IgD-negative memory B cell (primary cell): ENCODE results near the gene TBC1D24. TPM values are rescaled to one million over a fixed set of nuclear protein-coding genes. Genes with fewer than 3 reads are reported as not detected.

ENCODE experiments used
- H3K27ac Mint-ChIP-seq, 3 donors: one replicate each; pipeline ENCODE4 v1.8.0; 2020 to 2022; ENCODE audit warnings: mild to moderate bottlenecking in 3 of 3, mixed read lengths in 3 of 3, moderate library complexity in 1 of 3
- H3K27me3 Mint-ChIP-seq: one replicate; pipeline ENCODE4 v1.8.0; 2021; ENCODE audit warnings: mixed read lengths
- H3K36me3 Mint-ChIP-seq: one replicate; pipeline ENCODE4 v1.8.0; 2020; ENCODE audit warnings: mild to moderate bottlenecking, mixed read lengths
- H3K4me1 Mint-ChIP-seq, 3 donors: one replicate each; pipeline ENCODE4 v1.8.0; 2020 to 2022; ENCODE audit warnings: mixed read lengths in 3 of 3, mild to moderate bottlenecking in 1 of 3
- H3K4me3 Mint-ChIP-seq, 4 donors: one replicate each; pipeline ENCODE4 v1.8.0; 2020 to 2022; ENCODE audit warnings: mild to moderate bottlenecking in 4 of 4, mixed read lengths in 4 of 4, moderate library complexity in 3 of 4
- H3K9me3 Mint-ChIP-seq, 3 donors: one replicate each; pipeline ENCODE4 v1.8.0; 2020 to 2021; ENCODE audit warnings: mixed read lengths in 3 of 3, mild to moderate bottlenecking in 1 of 3
- polyA plus RNA-seq: library from polyadenylated mRNA; unstranded; fragments of 300-500 nt; fragmentation: Illumina TruSeq; gene quantifications from one replicate; pipeline ENCODE4 v1.2.3, GENCODE V29; 2021

The TBC1D24 gene
- polyA plus RNA-seq, 1 donor from 2014 or later, result 3.3 TPM

DNA sequence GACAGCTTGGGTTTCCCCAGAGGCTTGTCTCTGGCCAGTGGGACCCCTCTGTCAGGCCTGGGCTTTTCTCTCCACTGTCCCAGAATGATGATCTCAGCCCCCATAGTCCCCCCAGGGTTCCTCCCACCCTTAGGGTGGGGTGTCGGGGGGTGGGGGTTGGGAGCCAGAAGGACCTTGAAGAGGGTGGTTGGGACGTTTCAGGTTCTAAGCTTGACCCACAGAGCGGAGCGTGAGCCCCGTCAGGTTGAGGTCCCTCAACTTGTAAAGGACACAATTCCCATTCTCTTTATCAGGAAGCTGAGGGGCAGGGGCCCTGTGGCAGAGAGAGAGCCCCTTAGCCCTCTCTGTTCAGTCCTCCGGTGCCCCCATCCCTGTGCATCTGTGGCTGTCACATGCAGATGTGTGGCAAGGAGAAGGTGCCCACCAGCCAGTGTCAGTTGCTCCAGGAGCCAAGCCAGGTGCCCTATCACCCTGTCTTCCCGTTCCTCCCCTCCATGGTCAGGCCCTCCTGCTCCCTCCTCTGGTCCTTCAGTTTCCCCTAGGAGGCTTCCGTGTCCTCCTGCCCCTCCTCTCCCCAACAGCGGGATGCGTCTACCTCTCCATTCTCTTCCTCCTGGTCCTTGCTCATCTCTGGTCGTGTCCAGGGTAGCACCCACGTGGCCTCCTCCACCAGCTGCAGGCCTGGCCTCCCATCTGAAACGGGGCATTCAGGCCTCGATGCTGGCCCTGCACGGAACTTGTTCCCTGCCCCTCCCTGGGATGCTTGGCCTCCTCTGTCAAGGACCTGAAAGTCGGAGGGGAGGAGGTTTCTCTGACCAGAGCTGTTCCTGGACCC is 5.3 kb upstream of the TBC1D24 start:
- H3K27ac Mint-ChIP-seq, result peak overlapping the region in 1 of 3 donors; percentile 46
- H3K4me1 Mint-ChIP-seq, result peaks cover 6 to 15% (median 8%) of the 10 kb centered on the region in 3 donors
- H3K4me3 Mint-ChIP-seq, result peak overlapping the region in 3 of 4 donors; percentile 32 to 88 (median 52)
- H3K9me3 Mint-ChIP-seq, result no peaks in the 10 kb centered on the region
- H3K27me3 Mint-ChIP-seq, result peaks cover 29% of the 10 kb centered on the region
- no peaks in the 10 kb centered on the region for H3K36me3 Mint-ChIP-seq

GRCh38 chr16:2470234-2470601 is 4.7 kb upstream of the TBC1D24 start:
- Mint-ChIP-seq H3K9me3 (no peaks in the 10 kb centered on the region), H3K27me3 (peaks cover 29% of the 10 kb centered on the region), H3K27ac (peak overlapping the region in 1 of 3 donors; percentile 46), H3K4me1 (peaks cover 6 to 15% (median 8%) of the 10 kb centered on the region in 3 donors), H3K4me3 (peak overlapping the region in 3 of 4 donors; percentile 58 to 88 (median 88)), H3K36me3 (no peaks in the 10 kb centered on the region)

- Mint-ChIP-seq H3K4me3 (peak overlapping the region in 2 of 4 donors; percentile 58 to 88), H3K27ac (no peak overlapping the region), H3K27me3 (peaks cover 29% of the 10 kb centered on the region), H3K9me3 (no peaks in the 10 kb centered on the region), H3K4me1 (peaks cover 6 to 15% (median 8%) of the 10 kb centered on the region in 3 donors), H3K36me3 (no peaks in the 10 kb centered on the region)
Observed at GRCh38 chr16:2470603-2471015, 4.3 kb upstream of the TBC1D24 start.

- Mint-ChIP-seq H3K4me3 (peak within 1 kb of the TSS in 3 of 4 donors; percentile 58 to 88 (median 88)), H3K27ac (peak within 1 kb of the TSS in 1 of 3 donors; percentile 46)
Observed at GRCh38 chr16:2471016-2471652, 3.8 kb upstream of the TBC1D24 start, which contains the start of gene NTN3. TSS of gene NTN3 (plus strand) at chr16:2471297. CDS start at chr16:2471702, 405 bp downstream.

GRCh38 chr16:2471653-2472487 is 3.1 kb upstream of the TBC1D24 start:
- peaks cover 9 to 17% (median 10%) of the 10 kb centered on the region in 3 donors for H3K4me1 Mint-ChIP-seq
- H3K9me3 Mint-ChIP-seq, result no peaks in the 10 kb centered on the region
- peaks cover 29% of the 10 kb centered on the region for H3K27me3 Mint-ChIP-seq
- no peak overlapping the region for H3K27ac Mint-ChIP-seq
- no peaks in the 10 kb centered on the region for H3K36me3 Mint-ChIP-seq
- no peak overlapping the region for H3K4me3 Mint-ChIP-seq

More at GRCh38 chr16:2471016-2471652, 3.8 kb upstream of the TBC1D24 start, which contains the start of gene NTN3:
- H3K27me3 Mint-ChIP-seq, result peaks cover 29% of the 10 kb centered on the region
- H3K9me3 Mint-ChIP-seq, result no peaks in the 10 kb centered on the region
- no peaks in the 10 kb centered on the region for H3K36me3 Mint-ChIP-seq
- peaks cover 6 to 15% (median 8%) of the 10 kb centered on the region in 3 donors for H3K4me1 Mint-ChIP-seq

DNA sequence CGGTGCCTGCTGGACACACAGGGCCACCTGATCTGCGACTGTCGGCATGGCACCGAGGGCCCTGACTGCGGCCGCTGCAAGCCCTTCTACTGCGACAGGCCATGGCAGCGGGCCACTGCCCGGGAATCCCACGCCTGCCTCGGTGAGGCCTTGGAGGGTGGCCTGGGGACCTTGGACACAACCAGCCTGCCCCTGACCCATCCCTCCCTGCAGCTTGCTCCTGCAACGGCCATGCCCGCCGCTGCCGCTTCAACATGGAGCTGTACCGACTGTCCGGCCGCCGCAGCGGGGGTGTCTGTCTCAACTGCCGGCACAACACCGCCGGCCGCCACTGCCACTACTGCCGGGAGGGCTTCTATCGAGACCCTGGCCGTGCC is 2.5 kb upstream of the TBC1D24 start:
- H3K27me3 Mint-ChIP-seq, result peaks cover 29% of the 10 kb centered on the region
- no peaks in the 10 kb centered on the region for H3K36me3 Mint-ChIP-seq
- peaks cover 8 to 19% (median 12%) of the 10 kb centered on the region in 3 donors for H3K4me1 Mint-ChIP-seq
- H3K27ac Mint-ChIP-seq, result no peak overlapping the region
- H3K9me3 Mint-ChIP-seq, result no peaks in the 10 kb centered on the region
- peak overlapping the region in 3 of 4 donors; percentile 12 to 73 (median 38) for H3K4me3 Mint-ChIP-seq

GRCh38 chr16:2472885-2473445 is 2.0 kb upstream of the TBC1D24 start:
- H3K4me3 Mint-ChIP-seq, result peak overlapping the region; percentile 9 to 90 (median 75)
- no peaks in the 10 kb centered on the region for H3K9me3 Mint-ChIP-seq
- H3K27me3 Mint-ChIP-seq, result peaks cover 29% of the 10 kb centered on the region
- H3K4me1 Mint-ChIP-seq, result peaks cover 8 to 19% (median 12%) of the 10 kb centered on the region in 3 donors
- no peak overlapping the region for H3K27ac Mint-ChIP-seq
- H3K36me3 Mint-ChIP-seq, result no peaks in the 10 kb centered on the region

- Mint-ChIP-seq H3K9me3 (no peaks in the 10 kb centered on the region), H3K4me3 (peak overlapping the region in 3 of 4 donors; percentile 77 to 90 (median 89)), H3K27ac (no peak overlapping the region), H3K27me3 (peaks cover 27% of the 10 kb centered on the region), H3K4me1 (peaks cover 8 to 17% (median 12%) of the 10 kb centered on the region in 3 donors), H3K36me3 (no peaks in the 10 kb centered on the region)
Observed at GRCh38 chr16:2473446-2473926, 1.4 kb upstream of the TBC1D24 start.

- Mint-ChIP-seq H3K4me1 (peaks cover 6 to 15% (median 12%) of the 10 kb centered on the region in 3 donors), H3K36me3 (no peaks in the 10 kb centered on the region), H3K27ac (peak overlapping the region in 2 of 3 donors; percentile 23 to 39), H3K9me3 (no peaks in the 10 kb centered on the region), H3K27me3 (peaks cover 23% of the 10 kb centered on the region), H3K4me3 (peak overlapping the region in 3 of 4 donors; percentile 75 to 84 (median 81))
Observed at GRCh38 chr16:2473999-2474876, 689 bp upstream of the TBC1D24 start.

GRCh38 chr16:2475413-2476344 is 752 bp downstream of the TBC1D24 start:
- Mint-ChIP-seq H3K4me3 (peak overlapping the region; percentile 70 to 85 (median 82)), H3K27ac (peak overlapping the region in 2 of 3 donors; percentile 75 to 80), H3K9me3 (no peaks in the 10 kb centered on the region), H3K27me3 (peaks cover 10% of the 10 kb centered on the region), H3K4me1 (peaks cover 2 to 8% (median 6%) of the 10 kb centered on the region in 3 donors), H3K36me3 (no peaks in the 10 kb centered on the region)

DNA sequence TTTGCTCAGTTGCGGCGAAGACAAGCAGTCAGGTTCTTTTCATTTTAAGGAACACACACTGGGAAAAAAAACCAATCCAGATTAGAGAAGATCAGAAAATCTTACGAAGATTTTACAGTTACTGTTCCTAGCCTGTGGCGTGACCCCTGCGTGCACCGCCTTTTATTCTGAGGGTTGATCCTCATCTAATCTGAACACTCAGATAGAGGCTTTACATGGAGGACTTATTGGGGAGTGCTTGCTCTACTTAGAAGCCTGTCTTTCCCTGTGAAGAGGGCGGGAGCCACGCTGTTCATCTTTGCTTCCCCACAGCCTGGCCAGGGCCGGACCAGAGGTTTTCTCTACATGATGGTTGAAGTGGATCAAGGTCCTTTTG is 1.4 kb downstream of the TBC1D24 start:
- Mint-ChIP-seq H3K27me3 (peaks cover 10% of the 10 kb centered on the region), H3K4me1 (peaks cover 2 to 8% (median 6%) of the 10 kb centered on the region in 3 donors), H3K36me3 (no peaks in the 10 kb centered on the region), H3K27ac (peak overlapping the region in 2 of 3 donors; percentile 75 to 80), H3K4me3 (peak overlapping the region; percentile 70 to 85 (median 82)), H3K9me3 (no peaks in the 10 kb centered on the region)

DNA sequence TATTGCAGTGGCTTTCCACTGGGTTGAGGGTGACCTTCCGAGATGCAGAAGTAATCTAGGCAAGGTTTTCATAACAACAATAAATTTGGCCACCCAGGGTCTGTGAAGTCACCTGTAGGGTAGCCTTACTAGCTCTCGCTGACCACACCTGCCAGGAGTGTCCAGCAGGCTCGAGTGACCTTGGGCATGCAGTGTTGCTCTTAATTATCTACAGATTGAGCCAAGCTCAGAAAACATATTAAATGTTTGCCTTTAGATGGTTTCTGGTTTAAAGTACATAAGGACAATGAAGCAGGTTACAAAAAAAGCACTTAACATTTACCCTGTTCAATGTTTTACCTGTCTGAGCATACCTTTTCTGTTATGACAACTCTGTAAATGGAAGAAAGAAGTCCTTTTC is 1.8 kb downstream of the TBC1D24 start:
- peak overlapping the region in 3 of 4 donors; percentile 34 to 85 (median 84) for H3K4me3 Mint-ChIP-seq
- no peaks in the 10 kb centered on the region for H3K9me3 Mint-ChIP-seq
- H3K4me1 Mint-ChIP-seq, result peaks cover 2 to 8% (median 6%) of the 10 kb centered on the region in 3 donors
- H3K27ac Mint-ChIP-seq, result peak overlapping the region; percentile 67 to 80 (median 75)
- peaks cover 10% of the 10 kb centered on the region for H3K27me3 Mint-ChIP-seq
- H3K36me3 Mint-ChIP-seq, result no peaks in the 10 kb centered on the region
